PC-9 (cell line): ENCODE results near the gene GCNT2.

Experiments
- EZH2 ChIP-seq: fragments of 200-600 bp; sonication (generic); IDR thresholded peaks from 2 replicates; pipeline ENCODE4 v1.8.0; 2017; ENCODE audit warnings: antibody characterized with exemption, low read depth
- TF ChIP-seq, protein P1 (sequence below): fragments of 200-600 bp; sonication (generic); conservative IDR thresholded peaks from 2 replicates; pipeline ENCODE4 v1.6.1; 2017; ENCODE audit warnings: mixed run types, antibody characterized with exemption, mild to moderate bottlenecking, moderate library complexity

DNA sequence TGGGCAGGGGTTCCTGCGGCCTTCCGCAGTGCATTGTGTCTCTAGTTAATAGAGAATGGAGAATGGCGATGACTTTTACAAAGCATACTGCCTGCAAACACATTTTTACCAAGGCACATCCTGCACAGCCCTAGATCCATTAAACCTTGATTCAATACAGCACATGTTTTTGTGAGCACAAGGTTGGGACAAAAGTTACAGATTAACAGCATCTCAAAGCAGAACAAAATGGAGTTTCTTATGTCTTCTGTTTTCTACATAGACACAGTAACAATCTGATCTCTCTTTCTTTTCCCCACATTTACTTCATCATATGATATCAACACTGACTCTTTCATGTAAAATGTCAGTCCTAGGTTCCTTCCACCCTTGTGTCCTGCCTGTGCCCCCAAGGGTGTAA lies 63.5 kb downstream of the GCNT2 start:
- TF ChIP-seq, protein P1, sequence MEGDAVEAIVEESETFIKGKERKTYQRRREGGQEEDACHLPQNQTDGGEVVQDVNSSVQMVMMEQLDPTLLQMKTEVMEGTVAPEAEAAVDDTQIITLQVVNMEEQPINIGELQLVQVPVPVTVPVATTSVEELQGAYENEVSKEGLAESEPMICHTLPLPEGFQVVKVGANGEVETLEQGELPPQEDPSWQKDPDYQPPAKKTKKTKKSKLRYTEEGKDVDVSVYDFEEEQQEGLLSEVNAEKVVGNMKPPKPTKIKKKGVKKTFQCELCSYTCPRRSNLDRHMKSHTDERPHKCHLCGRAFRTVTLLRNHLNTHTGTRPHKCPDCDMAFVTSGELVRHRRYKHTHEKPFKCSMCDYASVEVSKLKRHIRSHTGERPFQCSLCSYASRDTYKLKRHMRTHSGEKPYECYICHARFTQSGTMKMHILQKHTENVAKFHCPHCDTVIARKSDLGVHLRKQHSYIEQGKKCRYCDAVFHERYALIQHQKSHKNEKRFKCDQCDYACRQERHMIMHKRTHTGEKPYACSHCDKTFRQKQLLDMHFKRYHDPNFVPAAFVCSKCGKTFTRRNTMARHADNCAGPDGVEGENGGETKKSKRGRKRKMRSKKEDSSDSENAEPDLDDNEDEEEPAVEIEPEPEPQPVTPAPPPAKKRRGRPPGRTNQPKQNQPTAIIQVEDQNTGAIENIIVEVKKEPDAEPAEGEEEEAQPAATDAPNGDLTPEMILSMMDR: no peak
- no peak for TF ChIP-seq EZH2
